H4 (cell line): ENCODE data around the gene RBFOX2. TPM values are rescaled to one million over a fixed set of nuclear protein-coding genes. Genes with fewer than 3 reads are reported as not detected.
"Not testable (repeated sequence)": the region's sequence is repeated elsewhere in the genome, so short reads cannot be mapped to it uniquely, and the experiment has no call there.

Source experiments
- DNase-seq: peaks from one replicate; pipeline ENCODE4 v3.0.0-alpha.2; 2015; ENCODE audit warnings: low spot score
- total RNA-seq: library from RNA; depleted of rRNA; stranded (reverse); fragments of >200 nt; shearing (Covaris generic); gene quantifications from 2 replicates; pipeline ENCODE4 v1.2.3, GENCODE V29; 2014; rRNA removed

RBFOX2 gene
- total RNA-seq, 1 experiment from 2014 or later = 55.3 TPM

DNA sequence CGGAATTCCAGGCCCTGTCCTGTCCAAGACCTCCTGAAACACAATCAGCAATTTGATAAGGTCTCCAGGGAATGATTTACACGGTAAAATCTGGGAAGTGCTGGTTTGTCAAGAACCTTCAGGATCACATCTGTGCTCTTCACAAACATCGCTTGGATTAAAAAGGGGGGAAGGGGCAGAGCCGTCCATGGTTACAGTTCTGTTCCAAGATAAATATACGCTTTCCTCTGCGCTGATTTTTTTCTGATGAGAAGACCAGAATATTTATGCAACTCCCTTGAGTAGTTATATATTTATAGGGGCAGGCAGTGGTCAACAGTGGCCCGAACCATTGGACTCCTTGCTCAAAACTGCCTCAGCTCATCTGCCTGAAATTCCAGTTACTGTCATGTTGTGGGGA, 320.2 kb downstream of the RBFOX2 start:
- DNase-seq = no peak

GRCh38 chr22:35705141-35705540, 323.5 kb downstream of the RBFOX2 start:
- DNase-seq = peak; percentile 19

GRCh38 chr22:35703861-35704584, 324.6 kb downstream of the RBFOX2 start:
- DNase-seq = no peak

- not testable (repeated sequence) for DNase-seq
Observed at GRCh38 chr22:35699852-35700251, 328.8 kb downstream of the RBFOX2 start.

DNA sequence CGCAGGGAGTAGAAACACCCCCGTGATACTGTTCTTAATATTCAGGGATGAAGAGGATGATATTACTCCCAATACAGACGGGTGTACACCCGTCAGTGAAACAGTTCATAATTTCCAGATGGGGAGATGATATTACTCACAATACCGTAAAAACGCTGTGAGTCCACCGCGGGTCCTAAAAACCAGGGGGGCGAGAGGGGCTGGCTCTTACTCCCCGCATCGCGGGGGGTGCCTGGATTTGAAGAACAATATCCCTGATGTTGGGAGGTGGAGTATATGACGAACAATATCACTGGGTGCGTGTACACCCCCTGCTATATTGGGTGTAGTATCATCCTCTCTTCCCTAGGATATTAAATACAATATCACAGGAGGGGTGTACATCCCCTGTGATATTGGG, 331.5 kb downstream of the RBFOX2 start:
- DNase-seq = no peak

DNA sequence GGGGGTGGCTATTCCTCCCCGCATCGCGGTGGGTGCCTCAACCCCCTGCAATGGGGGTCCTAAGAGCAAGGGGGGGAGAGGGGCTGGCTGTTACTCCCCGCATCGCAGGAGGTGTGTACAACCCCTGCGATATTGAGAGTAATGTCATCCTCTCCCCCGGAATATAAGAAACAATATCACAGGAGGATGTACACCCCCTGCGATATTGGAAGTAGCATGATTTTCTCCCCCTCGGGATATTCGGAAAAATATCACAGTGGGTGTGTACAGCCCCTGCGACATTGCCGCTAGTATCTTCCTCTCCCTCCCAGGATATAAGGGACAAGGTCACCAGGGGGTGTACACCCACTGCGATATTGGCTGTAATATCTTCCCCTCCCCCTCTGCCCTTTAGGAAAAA, 333.4 kb downstream of the RBFOX2 start:
- no peak for DNase-seq

DNA sequence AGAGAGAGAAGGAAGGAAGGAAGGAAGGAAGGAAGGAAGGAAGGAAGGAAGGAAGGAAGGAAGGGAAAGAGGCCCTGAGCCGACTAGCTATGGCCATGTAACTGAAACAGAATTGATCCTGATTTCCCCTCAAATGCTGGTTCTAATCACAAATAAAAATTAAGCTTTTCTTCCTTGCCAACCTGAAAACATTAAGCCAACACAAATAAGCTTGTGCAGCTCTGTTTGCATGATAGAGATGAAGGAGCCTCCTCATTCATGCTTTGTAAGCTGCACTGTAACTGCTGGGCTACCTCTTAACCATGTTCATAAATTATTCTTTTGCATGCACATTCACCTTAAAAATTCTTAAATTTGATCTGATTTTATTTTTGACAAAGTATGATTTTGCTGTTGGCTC, 338.6 kb downstream of the RBFOX2 start:
- no peak for DNase-seq

DNA sequence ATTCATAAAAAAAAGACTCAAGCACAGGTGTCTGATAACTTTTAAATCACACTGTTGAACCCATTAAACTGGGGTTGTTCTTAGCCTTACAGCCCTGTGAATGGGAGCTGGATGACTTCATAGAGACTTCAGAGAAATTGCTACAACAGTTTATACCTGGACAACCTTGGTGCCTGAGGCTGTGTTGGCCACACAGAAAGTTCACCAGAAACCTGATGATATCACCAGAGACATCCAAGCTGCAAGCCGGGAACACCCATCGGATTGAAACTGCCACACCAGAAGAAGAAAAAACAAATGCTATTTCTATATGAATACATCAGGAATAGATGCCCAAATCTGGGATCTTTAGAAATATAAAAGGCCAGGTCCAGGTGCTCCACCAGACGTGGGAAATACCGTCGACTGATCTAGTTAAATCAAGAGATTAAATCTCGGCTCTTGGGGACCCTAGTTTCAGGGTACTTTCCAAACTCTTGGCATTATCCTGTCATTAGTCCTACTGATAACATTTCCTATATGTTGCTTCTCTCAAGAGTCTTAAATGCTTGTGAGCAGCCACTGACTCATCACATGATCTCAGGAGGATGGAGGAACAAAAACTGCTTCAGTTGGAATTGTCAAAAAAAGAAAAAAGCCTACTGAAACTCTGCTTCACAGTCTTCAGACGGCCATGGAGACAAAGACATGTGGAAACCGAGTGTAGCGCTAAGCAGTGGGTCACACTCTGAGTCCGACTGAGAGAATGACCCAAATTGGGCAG, 339.5 kb downstream of the RBFOX2 start:
- DNase-seq = no peak

Other genes with a start within 250 kb of the RBFOX2 start
- 7.2 and 9.4 TPM in 2 replicates for gene APOL3, start 131.9 kb upstream of the RBFOX2 start, total RNA-seq
- gene APOL4, start 173.0 kb upstream of the RBFOX2 start, total RNA-seq = 2.7 and 3.6 TPM in 2 replicates
- 31.6 and 44.0 TPM in 2 replicates for gene APOL2, start 210.7 kb upstream of the RBFOX2 start, total RNA-seq
- gene APOL1, start 224.3 kb upstream of the RBFOX2 start, total RNA-seq = 27.5 and 33.3 TPM in 2 replicates